Measurements from ENCODE around the gene MKLN1.
A peak's percentile ranks its signal among the peaks of the same experiment; 100 is the strongest.
"Not testable (repeated sequence)": the region's sequence is repeated elsewhere in the genome, so short reads cannot be mapped to it uniquely, and the experiment has no call there.

The MKLN1 gene

DNA sequence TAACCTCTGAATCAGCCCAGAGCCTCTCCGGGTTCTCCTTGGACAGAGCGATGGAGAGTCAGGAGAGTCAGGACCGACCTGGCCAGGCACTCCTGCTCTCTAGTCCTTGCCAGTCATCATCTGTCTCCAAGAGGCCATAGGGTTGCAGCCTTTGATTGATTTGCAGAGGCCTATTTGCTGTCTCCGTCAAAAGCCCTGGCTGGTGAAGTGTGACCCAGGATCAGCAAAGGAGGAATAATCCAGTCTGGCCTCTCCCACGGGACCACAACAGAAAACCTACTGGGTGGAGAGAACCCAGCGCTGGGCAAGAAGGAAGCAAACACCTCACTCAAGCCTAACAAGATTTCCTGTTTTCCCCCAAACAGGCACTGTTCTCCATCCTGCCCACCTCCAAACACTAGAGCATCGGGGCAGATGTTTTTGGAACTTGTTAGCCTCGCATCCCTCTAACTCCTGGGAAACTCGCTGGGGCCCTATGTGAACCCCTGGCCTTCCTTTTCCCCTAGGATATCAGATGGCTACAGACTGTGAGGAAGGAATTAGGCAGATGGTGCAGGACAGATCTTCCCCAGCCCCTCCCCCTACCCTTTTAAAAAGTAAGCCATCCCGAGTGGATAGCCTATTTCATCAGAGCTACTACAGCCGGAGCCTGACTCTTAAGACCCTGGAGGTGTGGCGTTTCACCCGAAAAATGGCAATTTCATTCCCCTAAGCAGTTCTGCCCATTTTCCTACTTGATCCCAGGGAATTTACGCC lies 174.4 kb downstream of the MKLN1 start:
- DNase-seq (ENCODE audit: low spot score) = no peak

- no peak for DNase-seq (ENCODE audit: low spot score)
Observed at GRCh38 chr7:131502810-131503508, 175.3 kb downstream of the MKLN1 start.

DNA sequence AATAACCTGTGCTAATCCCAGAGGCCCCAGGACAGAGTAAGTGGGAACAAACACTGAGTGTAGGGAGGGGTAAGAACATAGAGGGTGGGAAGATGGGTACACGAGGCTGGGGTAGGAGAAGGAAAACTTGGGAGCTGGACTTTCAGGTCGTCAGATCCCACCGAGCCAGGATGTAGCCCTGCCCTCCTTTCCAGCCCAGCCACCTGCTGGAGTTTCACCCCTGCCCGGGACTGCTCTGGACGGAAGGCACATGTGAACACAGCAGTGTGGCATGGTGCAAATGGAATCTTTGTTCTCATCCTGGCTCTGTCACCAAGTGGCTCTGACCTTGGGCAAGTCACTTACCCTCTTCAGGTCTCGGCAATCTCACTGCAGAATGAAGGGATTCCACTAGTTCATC lies 176.0 kb downstream of the MKLN1 start:
- no peak for DNase-seq (ENCODE audit: low spot score)

DNA sequence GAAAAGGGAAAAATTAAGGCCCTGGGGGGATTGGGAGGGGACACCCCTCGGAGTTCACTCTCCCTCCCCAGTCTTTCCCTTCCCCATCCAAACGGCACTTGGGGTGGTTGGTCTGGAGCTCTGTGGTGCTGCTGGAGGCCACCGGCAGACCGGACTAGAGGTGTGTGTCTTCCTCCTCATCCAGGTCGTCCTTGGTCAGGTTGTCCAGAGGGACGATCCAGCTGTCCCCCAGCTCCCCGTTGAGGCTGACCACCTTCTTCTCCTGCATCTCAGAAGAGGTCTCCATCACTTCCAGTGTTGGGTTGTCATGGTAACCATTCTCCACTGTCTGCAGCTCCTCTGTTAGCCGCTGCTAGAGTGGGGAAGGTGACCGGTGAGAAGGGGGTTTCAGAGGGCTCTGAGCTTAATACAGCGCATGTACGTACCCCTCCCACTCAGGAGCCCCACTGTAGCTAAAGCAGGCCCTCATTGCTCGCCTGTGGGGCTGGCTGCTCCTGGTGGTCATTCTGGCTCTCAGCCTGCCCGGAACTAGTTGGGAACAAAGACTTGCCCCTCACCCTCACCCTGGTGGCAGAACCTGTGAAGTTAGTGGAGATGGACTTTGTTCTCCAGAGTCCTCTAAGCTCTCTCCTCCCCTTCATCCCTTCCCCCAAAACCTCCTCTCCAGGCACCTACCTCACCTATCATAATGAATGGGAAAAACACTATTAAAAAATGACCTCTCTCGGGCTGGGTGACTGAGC lies 176.7 kb downstream of the MKLN1 start:
- no peak for DNase-seq (ENCODE audit: low spot score)

GRCh38 chr7:131505037-131505620 lies 177.5 kb downstream of the MKLN1 start:
- not testable (repeated sequence) for DNase-seq (ENCODE audit: low spot score)

DNA sequence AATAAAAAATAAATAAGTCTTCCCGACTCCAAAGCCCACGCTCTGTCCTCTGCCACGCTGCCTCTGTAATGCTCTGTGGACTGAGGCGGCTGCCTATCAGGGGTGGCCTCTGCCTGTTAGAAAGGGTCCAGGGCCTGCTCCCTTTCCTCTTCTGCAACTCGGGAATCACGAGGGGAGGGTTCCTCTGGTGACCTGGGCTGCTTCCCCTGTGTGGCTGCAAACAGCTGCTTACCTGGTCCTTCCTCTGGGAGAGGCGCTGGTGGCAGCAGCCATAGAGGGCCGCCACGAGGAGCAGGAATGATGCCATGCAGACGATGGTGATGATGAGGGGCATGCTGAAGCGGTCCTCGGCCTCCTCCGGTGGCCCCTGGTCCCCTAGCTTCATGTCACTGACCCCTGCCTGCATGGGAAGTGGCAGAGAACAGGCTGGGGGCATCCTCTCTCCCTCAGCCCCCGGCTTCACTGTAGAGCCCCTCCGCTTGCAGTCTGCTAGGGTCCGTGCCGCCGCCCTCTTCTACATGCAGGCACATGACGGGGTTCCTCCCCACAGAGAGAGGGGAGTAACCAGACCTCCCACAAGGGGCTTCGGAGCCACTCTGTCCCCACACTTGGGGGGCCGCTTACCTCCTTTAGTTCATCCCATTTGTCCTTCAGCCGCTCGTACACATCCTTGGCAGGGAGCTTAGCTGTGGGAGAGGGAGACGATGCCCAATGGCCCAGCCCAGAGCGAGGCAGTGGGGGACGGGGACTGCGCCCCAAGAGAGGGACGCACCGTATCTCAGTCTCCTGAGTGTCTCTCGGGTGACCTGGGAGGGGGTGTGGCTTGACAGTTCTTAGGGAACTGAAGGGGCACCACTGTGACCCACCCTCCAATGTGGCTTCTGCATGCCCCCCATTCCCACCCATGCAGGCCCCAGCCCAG lies 178.2 kb downstream of the MKLN1 start:
- DNase-seq (ENCODE audit: low spot score) = no peak

GRCh38 chr7:131506597-131506996 lies 178.9 kb downstream of the MKLN1 start:
- DNase-seq (ENCODE audit: low spot score) = no peak

DNA sequence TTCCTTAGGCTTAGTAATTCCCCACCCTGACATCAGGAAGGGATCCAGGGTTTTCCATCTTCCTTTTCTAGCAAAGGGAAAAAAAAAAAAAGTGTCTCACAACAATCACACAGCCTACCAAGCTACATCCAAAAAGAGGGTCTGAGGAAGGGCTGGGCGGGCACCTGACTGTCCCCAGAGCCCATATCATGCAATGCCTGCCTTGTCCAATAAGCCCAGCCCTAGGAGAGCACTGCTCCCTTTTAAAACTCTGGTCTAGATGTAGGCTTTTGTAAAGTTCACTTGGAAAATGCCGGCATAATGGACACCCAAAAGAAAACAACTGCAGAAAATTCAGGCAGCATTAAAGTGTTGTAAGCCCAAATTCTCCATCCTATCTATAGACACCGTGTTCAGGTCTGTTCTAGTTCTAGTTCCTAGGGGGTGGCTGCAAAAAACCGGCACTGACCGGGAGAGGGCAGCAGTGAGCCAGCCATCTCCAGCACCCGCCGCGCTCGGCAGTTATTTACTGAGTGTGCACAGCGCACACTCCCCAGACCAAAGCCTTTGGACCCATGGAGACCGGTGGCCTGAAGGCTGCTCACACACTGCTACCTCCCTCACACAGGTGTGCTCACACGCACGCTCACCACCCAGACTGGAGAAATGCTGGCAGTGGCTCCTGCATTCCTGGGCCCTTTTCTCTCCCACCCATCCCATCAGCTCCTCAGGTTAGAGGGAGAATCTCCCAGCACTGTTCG lies 180.1 kb downstream of the MKLN1 start:
- DNase-seq (ENCODE audit: low spot score) = peak; percentile 55

- DNase-seq (ENCODE audit: low spot score) = no peak
Observed at GRCh38 chr7:131508754-131509486, 181.2 kb downstream of the MKLN1 start.

GRCh38 chr7:131509781-131510180 lies 182.1 kb downstream of the MKLN1 start:
- DNase-seq (ENCODE audit: low spot score) = no peak

DNA sequence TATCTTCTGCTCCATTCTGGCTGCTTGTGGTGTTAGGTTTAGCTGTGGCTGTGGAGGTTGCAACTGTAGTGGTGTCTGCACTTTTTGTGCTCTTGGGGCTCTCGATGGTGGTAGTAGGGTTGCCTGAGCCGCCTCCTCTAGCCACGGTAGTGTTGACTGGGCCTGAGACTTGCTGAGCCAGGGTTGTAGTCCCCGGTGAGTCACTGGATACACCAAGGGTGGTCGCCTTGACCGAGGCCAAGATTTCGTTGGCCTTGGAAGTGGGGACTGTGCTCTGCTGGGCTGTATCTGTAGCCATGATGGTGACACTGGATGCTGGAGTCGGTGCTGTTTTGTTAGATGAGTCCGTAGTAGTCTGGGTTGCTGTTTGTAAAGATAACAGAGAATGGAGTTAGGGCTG lies 183.4 kb downstream of the MKLN1 start:
- no peak for DNase-seq (ENCODE audit: low spot score)

GRCh38 chr7:131511774-131512535 lies 184.3 kb downstream of the MKLN1 start:
- DNase-seq (ENCODE audit: low spot score) = no peak

DNA sequence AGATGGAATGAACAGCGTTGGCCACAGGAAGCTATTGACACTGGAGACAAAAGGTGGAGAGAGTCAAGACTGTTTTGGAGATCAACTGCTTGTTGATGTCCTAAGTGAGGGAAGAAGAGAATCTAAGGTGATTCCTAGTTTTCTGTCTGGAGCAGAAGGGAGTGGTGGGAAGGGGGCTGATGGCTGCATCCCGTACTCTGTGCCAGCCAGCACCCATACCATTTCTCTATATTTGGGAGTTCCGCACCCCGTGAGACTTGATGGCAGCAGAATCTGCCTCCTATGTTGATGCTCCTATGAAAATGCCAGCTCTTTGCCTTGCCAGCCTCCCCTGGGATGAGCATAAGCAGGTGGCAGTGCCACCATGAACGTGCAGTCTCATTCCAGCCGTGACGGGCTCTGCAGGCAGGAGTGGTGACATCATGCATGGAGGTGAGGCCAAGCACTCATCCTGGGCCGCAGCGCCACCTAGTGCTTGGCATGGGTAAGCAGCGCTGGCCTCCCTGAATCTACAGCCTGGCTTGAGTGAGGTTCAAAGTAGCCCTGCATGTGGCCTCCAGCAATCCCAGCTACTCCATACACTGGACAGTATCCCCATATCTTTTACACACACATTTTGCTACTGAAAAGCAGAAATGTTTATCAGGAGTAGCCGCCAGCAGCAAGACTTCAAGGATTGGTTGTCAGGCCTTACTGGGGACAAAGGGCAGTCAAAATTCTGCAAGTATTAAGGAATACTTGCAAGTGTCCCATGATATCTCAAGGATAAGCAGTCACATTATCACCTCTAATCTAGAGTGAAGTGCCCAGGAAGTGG lies 185.8 kb downstream of the MKLN1 start:
- peak; percentile 89 for DNase-seq (ENCODE audit: low spot score)

GRCh38 chr7:131515471-131515870 lies 187.8 kb downstream of the MKLN1 start:
- not testable (repeated sequence) for DNase-seq (ENCODE audit: low spot score)

DNA sequence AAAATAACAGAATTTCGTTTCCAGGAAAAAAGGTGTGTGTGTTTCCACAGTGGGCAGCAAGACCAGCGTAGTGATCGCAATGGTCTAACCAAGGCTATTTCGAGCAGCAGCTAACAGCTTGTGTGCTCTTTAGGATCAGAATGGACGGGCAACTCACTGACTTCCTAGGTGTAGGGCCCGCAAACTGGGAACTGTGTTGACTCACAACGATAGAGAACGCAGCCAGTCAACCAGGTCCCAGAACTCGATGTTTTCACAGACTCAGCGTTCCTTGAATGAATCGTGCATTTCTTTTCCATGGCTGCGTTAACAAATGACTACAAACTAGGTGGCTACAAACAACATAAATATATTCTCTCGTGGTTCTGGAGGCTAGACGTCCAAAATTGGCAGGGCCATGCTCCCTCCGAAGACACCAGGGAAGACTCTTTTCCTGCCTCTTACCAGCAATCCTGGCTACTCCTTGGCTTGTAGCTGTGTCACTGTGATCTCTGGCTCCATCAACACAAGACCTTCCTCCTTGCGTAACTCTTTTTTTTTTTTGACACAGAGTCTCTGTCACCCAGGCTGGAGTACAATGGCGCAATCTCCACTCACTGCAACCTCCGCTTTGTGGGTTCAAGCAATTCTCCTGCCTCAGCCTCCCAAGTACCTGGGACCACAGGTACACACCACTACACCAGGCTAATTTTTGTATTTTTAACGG lies 189.7 kb downstream of the MKLN1 start:
- DNase-seq (ENCODE audit: low spot score) = no peak

GRCh38 chr7:131518626-131519025 lies 190.9 kb downstream of the MKLN1 start:
- no peak for DNase-seq (ENCODE audit: low spot score)

GRCh38 chr7:131521651-131522163 lies 194.0 kb downstream of the MKLN1 start:
- DNase-seq (ENCODE audit: low spot score) = peak; percentile 41

Measured in iPS-NIHi11 (cell line).